ENCODE data around the gene RAB11FIP3.
"Not testable (repeated sequence)": the region's sequence is repeated elsewhere in the genome, so short reads cannot be mapped to it uniquely, and the experiment has no call there.

Gene RAB11FIP3

DNA sequence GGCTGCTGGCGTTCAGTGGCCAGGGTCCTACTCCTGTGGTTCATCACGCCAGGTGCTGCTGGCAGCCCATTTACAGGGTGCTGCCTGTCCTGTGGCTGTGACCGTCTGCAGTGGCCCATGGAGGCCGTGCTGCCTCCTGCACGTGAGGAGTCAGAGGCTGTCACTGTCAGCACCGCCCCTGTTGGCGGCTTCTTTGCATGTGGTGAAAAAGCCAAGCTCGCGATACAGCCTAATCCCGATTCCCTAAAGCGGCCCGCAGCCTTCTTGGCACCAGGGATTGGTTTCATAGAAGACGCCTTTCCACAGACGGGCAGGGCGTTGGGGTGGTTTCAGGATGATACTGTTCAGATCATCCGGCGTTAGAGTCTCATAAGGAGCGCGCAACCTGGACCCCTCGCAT is 35.3 kb downstream of the RAB11FIP3 start:
- no peak overlapping the region for H3K4me3 ChIP-seq (ENCODE audit: low read depth, low read length)

DNA sequence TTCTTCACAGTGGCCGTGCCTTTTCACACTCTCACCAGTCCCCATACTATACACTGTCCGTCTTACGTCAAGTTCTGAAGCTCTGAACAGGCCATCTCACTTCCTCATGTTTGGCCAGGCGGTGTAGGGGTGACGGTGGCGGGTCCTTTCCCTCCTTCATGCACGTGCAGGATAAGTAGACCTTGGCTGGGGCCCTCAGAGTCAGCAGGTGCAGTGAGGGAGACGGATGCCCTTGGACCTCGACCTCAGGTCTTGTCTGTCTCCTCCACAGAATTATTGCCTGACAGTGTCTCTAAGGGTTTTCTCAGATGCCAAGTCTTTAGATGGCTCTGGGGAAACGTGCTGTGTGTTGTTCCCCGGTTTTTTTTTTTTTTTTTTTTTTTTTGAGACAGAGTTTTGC is 37.6 kb downstream of the RAB11FIP3 start:
- no peak overlapping the region for H3K4me3 ChIP-seq (ENCODE audit: low read depth, low read length)

DNA sequence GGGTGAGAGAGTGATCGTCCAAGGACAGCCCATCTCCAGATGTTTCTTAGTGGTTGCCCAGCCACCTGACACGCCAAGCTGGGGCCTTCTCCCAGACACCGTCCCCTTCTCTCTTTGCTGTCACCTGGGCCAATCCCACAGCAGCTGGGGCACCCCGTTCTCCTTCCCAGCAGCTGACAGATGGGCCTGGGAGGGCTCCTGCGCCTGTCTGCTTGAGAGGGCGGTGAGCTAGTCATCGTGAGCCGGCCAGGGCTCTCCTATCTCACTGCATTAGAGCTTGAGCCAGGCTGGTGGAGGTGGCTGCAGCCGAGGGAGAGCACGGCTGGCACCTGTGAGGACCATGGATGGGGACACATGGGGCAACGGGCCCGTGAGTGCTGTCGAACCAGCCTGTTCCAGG is 41.2 kb downstream of the RAB11FIP3 start:
- H3K4me3 ChIP-seq (ENCODE audit: low read depth, low read length): no peak overlapping the region

DNA sequence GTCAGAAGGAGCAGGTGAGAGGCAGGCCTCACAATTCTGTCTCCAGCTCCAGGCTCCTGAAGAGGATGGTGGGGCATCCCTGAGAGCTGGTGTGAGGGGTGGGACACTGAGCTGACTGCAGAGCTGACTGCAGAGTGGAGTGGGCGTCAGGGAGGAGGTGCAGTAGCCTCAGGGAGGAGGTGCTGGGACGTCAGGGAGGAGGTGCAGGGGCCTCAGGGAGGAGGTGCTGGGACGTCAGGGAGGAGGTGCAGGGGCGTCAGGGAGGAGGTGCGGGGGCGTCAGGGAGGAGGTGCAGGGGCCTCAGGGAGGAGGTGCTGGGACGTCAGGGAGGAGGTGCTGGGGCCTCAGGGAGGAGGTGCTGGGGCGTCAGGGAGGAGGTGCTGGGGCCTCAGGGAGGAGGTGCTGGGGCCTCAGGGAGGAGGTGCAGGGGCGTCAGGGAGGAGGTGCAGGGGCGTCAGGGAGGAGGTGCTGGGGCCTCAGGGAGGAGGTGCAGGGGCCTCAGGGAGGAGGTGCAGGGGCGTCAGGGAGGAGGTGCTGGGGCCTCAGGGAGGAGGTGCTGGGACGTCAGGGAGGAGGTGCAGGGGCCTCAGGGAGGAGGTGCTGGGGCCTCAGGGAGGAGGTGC is 41.9 kb downstream of the RAB11FIP3 start:
- H3K4me3 ChIP-seq (ENCODE audit: low read depth, low read length): not testable (repeated sequence)

DNA sequence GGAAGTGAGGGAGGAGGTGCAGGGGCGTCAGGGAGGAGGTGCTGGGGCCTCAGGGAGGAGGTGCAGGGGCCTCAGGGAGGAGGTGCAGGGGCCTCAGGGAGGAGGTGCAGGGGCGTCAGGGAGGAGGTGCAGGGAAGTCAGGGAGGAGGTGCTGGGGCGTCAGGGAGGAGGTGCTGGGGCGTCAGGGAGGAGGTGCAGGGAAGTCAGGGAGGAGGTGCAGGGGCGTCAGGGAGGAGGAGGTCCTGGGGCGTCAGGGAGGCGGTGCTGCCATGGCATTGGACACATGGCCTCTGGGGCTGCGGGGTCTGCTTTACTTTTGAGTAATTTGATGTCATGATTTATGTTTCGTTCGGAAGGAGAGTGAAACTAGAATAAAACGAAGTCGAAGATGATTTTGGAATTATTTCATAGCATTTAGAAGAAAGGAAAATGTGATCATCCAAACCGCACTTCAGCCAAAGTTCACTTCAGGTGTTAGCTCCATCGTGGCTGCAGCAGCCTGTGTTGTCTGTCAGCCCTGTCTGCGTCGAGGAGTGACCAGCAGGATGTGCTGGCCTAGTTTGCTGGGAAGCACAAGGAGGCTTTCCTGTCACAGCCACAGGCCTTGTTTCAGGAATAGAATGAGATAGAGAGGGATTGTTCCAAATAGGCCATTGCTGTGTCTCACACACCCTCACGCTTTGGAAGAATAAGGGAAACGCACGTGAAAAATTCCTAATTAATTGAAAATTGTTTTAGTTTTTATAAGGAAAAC is 42.8 kb downstream of the RAB11FIP3 start:
- no peak overlapping the region for H3K4me3 ChIP-seq (ENCODE audit: low read depth, low read length)

DNA sequence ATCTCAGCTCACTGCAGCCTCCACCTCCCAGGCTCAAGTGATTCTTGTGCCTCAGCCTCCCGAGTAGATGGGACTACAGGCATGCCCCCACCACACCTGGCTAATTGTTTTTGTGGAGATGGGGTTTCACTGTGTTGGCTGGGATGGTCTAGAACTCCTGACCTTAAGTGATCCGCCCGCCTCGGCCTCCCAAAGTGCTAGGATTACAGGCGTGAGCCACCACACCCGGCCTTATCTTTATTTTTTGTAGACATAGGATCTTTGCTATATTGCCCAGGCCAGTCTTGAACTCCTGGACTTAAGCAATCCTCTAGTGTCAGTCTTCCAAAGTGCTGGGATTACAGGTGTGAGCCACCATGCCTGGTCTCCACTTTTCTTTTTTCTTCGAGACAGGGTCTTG is 44.0 kb downstream of the RAB11FIP3 start:
- H3K4me3 ChIP-seq (ENCODE audit: low read depth, low read length): not testable (repeated sequence)

DNA sequence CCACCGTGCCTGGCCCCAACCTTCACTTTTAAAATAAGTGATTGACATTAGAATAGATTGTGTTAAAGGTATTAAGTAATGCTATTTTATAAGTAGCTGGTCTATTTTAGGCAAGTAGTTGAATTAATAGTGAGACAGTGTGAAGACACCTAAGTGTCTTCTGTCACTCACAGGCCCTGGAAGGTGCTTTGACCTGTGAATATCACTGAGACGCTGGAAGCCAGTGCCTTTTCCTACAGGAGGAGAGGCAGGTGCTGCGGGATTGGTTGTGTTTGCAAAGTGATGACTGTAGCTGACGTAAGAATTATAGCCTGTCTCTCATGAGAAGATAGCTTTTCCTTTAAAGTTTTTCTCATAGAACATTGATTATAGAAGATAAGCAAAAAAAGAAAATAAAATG is 45.0 kb downstream of the RAB11FIP3 start:
- H3K4me3 ChIP-seq (ENCODE audit: low read depth, low read length): no peak overlapping the region

DNA sequence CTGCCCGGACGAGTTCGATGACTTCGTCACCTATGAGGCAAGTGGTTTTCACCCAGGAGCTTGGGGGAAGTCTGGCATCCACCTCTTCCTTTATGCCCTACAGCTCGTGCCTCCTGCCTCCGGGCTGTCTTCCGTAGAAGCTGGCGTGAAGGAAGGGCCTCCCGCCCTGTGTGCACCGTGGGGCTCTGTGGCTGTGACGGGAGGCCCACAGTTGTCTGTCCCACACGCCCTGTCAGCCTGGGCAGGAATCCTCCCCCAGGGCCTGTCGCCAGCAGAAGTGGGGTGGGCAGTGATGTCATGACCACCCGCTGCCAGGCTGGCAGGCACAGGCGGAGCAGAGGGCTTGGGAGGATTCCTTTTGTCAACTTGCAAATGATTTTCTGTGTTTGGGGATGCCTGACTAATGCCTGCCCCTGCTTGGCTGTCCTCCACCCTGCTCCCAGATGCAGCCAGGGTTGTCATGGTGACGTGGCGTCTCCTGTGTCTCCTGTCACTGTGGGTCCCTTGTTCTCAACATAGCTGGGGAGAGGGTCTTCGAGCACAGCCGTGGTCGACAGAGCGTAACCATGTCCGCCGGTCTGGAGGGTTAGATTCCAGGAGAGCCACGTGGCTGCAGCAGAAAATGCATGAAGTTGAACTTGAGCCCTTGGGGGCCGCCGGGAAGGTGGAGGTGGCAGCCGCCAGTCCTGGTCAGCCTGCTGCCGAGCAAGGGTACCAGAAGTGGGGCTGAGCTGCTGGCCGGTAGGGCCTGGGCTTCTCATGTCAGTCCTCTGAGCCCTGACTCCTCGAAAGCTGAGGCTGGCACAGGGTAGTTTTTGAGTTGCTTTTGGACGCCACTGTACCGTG is 46.1 kb downstream of the RAB11FIP3 start:
- no peak overlapping the region for H3K4me3 ChIP-seq (ENCODE audit: low read depth, low read length)

DNA sequence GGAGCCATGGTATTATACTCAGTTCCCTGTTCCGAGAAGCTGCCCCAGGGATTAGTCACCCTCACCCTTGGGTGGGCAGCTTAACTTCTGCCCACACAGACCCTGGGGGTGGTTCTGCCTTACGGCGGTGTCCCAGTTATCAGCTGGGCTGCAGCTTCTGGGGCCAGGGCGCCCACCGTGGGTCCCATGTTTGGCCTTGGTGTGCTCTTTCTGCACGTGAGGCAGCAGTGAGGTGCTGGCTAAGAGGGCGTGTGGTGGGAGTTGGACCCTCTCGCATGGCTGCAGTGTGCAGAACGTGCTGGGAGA is 46.7 kb downstream of the RAB11FIP3 start:
- H3K4me3 ChIP-seq (ENCODE audit: low read depth, low read length): no peak overlapping the region

DNA sequence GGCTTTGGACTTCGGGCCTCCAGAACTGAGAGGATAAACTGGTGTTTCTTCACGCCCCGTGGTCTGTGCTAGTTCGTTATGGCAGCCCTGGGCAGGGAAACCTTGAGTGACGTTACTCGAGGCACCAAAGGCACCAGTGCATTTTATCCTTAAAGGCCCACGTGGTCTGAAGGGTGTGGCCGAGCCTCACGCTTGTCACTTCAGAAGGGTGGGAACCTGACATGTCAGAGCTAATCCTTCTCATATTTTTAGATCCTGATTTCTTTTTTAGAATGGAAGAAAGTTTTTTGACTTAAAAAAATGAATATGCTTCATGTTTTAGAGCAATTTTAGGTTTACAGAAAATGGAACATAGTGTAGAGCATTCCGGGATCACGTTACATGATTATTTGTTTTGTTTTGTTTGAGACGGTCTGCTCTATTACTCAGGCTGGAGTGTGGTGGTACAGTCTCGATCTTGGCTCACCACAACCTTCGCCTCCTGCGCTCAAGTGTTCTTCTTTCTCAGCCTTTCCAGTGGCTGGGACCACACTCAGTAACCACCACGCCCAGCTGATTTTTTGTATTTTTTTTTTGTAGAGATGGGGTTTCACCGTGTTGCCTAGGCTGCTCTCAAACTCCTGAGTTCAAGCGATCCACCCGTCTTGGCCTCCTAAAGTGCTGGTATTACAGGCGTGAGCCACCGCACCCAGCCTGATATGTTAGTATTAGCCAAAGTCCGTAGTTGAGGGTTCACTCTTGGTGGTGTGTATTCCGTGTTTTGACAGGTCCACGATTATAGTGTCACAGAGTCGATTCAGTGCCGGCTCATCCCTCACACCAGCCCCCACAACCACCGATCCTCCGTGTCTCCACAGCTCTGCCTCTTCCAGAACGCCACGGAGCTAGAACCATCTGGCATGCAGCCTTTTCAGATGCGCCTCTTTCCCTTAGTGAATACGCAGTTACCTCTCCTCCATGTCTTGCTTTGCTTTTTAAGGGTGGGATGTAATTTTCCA is 47.9 kb downstream of the RAB11FIP3 start:
- H3K4me3 ChIP-seq (ENCODE audit: low read depth, low read length): no peak overlapping the region

DNA sequence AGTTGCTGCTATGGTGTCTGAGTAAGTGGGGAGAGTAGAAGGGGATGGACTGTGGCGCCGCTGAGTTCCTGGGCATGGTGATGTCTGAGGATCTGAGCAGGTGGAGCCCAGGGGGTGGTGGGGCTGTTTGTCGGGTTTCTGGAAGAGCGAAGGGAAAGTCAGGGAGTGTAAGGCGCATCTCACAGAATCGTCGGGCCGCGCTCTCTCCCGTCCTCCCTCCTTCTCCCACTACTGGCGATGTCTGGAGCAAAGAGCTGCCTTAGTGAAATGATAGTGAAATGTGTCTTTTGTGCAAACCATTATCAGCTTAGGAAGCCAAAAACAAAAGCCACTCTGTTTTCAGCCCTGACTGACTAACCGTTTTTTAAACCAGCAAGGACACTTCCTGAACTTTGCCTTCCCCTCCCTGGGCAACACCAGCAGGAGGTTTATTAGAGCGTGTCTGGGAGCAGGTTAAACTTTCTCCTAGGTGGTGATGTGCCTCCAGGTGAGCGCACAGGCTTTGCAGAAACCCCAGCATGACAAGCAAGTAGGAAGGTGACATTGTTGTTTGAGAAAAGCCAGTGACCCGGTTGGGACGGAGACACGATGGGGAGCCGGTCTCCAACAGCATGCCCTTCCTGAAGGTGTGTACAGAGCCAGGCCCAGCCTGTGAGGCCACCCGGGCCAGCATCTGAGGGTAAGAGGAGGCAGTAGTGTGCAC is 49.1 kb downstream of the RAB11FIP3 start:
- H3K4me3 ChIP-seq (ENCODE audit: low read depth, low read length): no peak overlapping the region

DNA sequence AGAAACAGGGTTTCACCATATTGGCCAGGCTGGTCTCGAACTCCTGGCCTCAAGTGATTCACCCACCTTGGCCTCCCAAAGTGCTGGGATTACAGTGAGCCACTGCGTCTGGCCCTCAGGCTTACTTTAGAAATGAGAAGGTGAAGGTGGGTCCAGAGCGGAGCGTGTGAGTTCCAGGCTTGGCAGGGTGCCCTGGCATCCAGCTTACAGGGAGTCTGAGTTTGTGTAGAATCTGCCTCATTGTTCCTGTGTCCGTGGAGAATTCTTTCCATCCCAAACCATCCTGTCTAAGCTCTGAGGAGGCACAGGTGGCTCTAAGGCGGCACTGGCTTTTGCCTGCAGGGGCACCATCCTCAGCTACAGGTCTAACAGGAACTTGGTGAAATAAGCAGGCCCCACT is 50.6 kb downstream of the RAB11FIP3 start:
- no peak overlapping the region for H3K4me3 ChIP-seq (ENCODE audit: low read depth, low read length)

DNA sequence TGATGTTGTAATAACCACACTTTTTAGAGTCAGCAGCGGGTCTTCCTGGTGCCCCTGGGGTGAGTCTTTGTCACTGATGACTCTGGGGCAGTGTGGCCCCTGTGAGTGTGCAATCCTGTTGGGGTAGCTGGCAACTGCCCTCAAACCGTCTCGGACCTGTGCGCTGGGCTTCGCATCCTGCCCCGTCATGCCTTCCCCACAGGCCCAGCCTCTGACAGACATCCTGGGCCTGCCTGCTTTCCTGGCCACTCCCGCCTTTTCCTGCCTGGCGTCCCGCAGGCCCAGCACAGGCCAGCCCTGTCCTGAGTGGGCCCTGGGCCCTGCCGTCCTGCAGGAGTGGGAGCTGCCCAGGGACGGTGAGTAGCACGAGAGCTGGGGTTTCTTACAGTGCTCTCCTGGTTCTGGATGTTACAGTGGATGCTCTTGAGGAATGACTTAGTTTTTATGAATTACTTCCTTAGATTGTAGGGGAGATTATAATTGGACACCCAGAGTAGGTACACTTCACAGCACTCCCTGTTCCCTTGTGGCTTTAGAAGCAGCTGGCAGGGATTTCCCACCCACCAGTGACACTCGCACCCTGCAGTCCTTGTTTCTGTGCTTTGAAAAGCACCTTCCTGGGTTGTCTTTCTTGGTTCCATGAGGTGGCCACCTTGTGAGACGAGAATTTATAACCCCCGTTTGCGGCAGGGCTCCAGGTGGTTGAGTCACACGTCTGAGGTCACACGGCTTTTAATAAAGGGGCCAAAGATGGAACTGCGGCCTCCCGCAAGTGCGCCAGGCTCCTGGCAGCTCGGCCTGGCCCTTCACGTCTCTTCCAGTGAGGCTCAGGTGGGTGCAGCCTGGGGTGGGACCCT is 52.1 kb downstream of the RAB11FIP3 start:
- no peak overlapping the region for H3K4me3 ChIP-seq (ENCODE audit: low read depth, low read length)

DNA sequence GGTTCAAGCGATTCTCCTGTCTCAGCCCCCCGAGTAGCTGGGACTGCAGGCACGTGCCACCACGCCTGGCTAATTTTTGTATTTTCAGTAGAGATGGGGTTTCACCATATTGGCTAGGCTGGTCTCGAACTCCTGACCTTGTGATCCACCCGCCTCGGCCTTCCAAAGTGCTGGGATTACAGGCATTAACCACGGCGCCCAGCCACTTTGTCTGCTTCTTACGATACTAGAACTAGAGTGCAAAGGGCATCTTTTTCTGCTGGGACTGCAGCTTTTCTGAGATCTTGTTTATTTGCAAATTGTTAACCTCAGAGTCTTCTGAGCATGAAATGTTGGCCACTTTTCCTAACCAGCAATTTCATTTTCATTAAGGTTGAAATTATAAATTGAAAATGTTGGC is 52.8 kb downstream of the RAB11FIP3 start:
- not testable (repeated sequence) for H3K4me3 ChIP-seq (ENCODE audit: low read depth, low read length)

DNA sequence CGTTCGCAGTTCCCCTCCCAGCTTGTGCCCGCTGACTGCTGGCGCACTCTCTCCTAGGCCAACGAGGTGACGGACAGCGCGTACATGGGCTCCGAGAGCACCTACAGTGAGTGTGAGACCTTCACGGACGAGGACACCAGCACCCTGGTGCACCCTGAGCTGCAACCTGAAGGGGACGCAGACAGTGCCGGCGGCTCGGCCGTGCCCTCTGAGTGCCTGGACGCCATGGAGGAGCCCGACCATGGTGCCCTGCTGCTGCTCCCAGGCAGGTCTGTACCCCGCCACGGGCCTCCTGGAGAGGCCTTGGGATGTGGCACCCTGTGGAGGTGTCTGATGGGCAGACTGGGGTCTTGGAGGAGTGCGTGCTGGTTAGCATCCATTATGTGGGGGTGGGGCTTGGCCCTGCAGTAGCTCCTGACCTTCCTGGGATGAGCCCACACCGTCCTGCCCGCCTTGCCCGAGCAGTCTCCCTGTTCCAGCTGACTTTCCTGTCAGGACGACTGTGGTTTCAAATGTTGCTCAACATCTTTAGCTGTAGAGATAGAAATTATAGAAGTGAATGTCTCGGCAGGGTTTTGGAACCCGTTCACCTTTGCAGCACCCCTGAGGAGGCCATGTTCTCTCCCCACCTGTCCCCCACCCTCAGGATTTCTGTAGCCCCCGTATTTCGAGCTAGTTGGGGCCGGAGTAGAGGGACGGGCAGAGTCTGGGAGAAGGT is 57.2 kb downstream of the RAB11FIP3 start:
- H3K4me3 ChIP-seq (ENCODE audit: low read depth, low read length): no peak overlapping the region

DNA sequence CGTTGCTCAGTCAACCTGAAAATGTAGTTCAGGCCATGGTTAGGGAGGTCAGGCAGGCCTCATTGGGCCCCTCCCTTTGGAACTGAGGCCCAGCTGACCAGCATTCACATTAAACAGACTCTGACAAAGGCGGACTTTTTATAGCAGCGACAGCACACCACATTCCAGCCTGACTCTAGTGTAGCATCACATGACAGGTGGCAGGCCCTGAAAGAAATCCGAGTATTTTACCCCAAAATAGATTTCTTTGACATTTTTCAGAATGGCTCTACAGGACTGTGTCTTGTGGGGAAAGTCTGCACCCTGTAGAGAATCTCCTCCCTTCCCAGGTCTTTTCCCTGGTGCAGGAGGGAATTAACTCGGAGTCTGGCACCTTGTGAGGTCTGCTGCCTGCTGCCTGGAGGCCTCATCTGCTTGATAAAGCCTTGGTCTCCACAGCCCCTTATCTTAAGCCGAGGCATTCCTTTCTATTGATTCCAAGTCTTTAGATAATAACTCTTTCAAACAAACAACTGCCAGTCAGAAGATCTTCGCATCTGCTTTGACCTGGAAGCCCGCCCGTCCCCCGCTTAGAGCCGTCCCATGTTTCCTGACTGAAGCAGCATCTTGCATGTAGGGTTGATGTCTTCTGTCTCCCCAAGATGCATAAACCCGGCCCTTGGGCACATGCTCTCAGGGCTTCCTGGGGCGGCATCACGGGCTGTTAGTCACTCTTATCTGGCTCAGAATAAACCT is 58.1 kb downstream of the RAB11FIP3 start:
- H3K4me3 ChIP-seq (ENCODE audit: low read depth, low read length): no peak overlapping the region

DNA sequence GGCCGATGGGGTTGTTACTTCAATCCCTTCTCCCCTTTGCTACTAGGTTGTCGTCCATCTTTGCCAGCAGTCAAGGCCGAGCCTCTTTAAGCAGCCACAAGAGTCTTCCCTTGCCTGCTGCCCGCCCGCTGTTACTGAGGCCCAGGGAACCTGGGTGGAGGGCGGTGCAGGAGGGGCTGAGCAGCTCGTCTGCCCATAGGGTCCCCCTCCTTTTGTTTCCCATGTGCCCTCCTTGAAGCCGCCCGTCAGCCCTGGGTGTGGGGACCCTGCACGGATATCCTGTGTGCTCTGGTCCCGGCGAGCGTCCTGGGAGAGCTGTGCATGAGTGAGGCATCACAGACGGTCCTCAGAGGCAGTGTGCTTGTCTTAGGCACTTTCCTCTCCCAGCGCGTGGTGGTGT is 64.2 kb downstream of the RAB11FIP3 start:
- H3K4me3 ChIP-seq (ENCODE audit: low read depth, low read length): no peak overlapping the region

DNA sequence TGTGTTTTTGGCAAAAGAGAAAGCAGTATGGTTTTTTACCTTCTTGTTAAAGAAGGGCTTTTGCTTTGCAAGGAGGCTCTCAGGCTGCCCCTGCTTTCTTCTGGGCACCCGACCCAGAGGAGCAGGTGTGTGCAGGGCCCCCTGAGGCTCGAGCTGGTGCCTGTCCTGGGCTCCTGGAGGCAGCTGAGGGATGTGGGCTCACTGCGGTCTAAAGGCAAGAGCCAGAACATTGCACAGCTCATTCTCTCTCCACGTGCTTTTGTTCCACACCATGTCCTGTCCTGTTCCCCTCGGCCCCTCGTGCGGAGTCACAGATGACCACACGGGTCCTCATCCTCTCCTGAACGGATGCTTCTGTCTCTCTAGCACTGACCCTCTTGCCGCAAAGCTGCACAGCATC is 65.3 kb downstream of the RAB11FIP3 start:
- no peak overlapping the region for H3K4me3 ChIP-seq (ENCODE audit: low read depth, low read length)

Measured in iPS-11a (cell line).